Activated naive CD8-positive, alpha-beta T cell (primary cell): ENCODE data around the gene PLA2G2A.
"Not testable (repeated sequence)": the region's sequence is repeated elsewhere in the genome, so short reads cannot be mapped to it uniquely, and the experiment has no call there.

Experiments
- H3K27ac Mint-ChIP-seq: one replicate; pipeline ENCODE4 v1.8.0; 2021; ENCODE audit warnings: mixed read lengths
- H3K27me3 Mint-ChIP-seq: one replicate; pipeline ENCODE4 v1.8.0; 2021; ENCODE audit warnings: mixed read lengths
- H3K36me3 Mint-ChIP-seq: one replicate; pipeline ENCODE4 v1.8.0; 2021; ENCODE audit warnings: mixed read lengths
- H3K4me1 Mint-ChIP-seq: one replicate; pipeline ENCODE4 v1.8.0; 2021; ENCODE audit warnings: low read depth, mixed read lengths
- H3K4me3 Mint-ChIP-seq: one replicate; pipeline ENCODE4 v1.8.0; 2021; ENCODE audit warnings: mild to moderate bottlenecking, mixed read lengths
- H3K9me3 Mint-ChIP-seq: one replicate; pipeline ENCODE4 v1.8.0; 2021; ENCODE audit warnings: low read depth, mixed read lengths

The PLA2G2A gene

GRCh38 chr1:19979494-19979977 lies at the start of gene PLA2G2A:
Gene PLA2G2A, minus strand, starts transcription at chr1:19979618. Its CDS starts 845 bp downstream, at chr1:19978773.
- Mint-ChIP-seq H3K27ac (no peak within 1 kb of the TSS), H3K36me3 (no peaks in the 10 kb centered on the region), H3K4me3 (no peak within 1 kb of the TSS), H3K27me3 (peaks cover 8% of the 10 kb centered on the region), H3K9me3 (no peaks in the 10 kb centered on the region), H3K4me1 (no peaks in the 10 kb centered on the region)

- H3K27me3 Mint-ChIP-seq, result peaks cover 32% of the 10 kb centered on the region
- no peaks in the 10 kb centered on the region for H3K9me3 Mint-ChIP-seq
- no peak overlapping the region for H3K27ac Mint-ChIP-seq
- no peak overlapping the region for H3K4me3 Mint-ChIP-seq
- no peaks in the 10 kb centered on the region for H3K36me3 Mint-ChIP-seq
- H3K4me1 Mint-ChIP-seq, result no peaks in the 10 kb centered on the region
Measured at GRCh38 chr1:20028726-20029125, 49.3 kb upstream of the PLA2G2A start.

GRCh38 chr1:20028125-20028524 lies 48.7 kb upstream of the PLA2G2A start:
- Mint-ChIP-seq H3K36me3 (no peaks in the 10 kb centered on the region), H3K4me1 (no peaks in the 10 kb centered on the region), H3K9me3 (no peaks in the 10 kb centered on the region), H3K27me3 (peaks cover 32% of the 10 kb centered on the region), H3K4me3 (no peak overlapping the region), H3K27ac (no peak overlapping the region)

GRCh38 chr1:20017741-20018140 lies 38.3 kb upstream of the PLA2G2A start:
- H3K36me3 Mint-ChIP-seq, result peaks cover 6% of the 10 kb centered on the region
- peaks cover 21% of the 10 kb centered on the region for H3K9me3 Mint-ChIP-seq
- no peak overlapping the region for H3K4me3 Mint-ChIP-seq
- no peak overlapping the region for H3K27ac Mint-ChIP-seq
- H3K27me3 Mint-ChIP-seq, result peaks cover 2% of the 10 kb centered on the region
- no peaks in the 10 kb centered on the region for H3K4me1 Mint-ChIP-seq

GRCh38 chr1:20014153-20014552 lies 34.7 kb upstream of the PLA2G2A start:
- H3K36me3 Mint-ChIP-seq, result peaks cover 6% of the 10 kb centered on the region
- no peak overlapping the region for H3K4me3 Mint-ChIP-seq
- H3K9me3 Mint-ChIP-seq, result peaks cover 21% of the 10 kb centered on the region
- H3K27me3 Mint-ChIP-seq, result peaks cover 5% of the 10 kb centered on the region
- H3K4me1 Mint-ChIP-seq, result no peaks in the 10 kb centered on the region
- no peak overlapping the region for H3K27ac Mint-ChIP-seq

GRCh38 chr1:20010016-20010415 lies 30.6 kb upstream of the PLA2G2A start:
- no peak overlapping the region for H3K27ac Mint-ChIP-seq
- H3K36me3 Mint-ChIP-seq, result peaks cover 4% of the 10 kb centered on the region
- peaks cover 10% of the 10 kb centered on the region for H3K9me3 Mint-ChIP-seq
- H3K4me1 Mint-ChIP-seq, result no peaks in the 10 kb centered on the region
- H3K27me3 Mint-ChIP-seq, result peaks cover 17% of the 10 kb centered on the region
- H3K4me3 Mint-ChIP-seq, result no peak overlapping the region

GRCh38 chr1:20009212-20009611 lies 29.8 kb upstream of the PLA2G2A start:
- Mint-ChIP-seq H3K9me3 (peaks cover 7% of the 10 kb centered on the region), H3K27me3 (peaks cover 15% of the 10 kb centered on the region), H3K36me3 (peaks cover 4% of the 10 kb centered on the region), H3K4me3 (no peak overlapping the region), H3K4me1 (no peaks in the 10 kb centered on the region), H3K27ac (no peak overlapping the region)

- H3K9me3 Mint-ChIP-seq, result peaks cover 8% of the 10 kb centered on the region
- H3K4me1 Mint-ChIP-seq, result no peaks in the 10 kb centered on the region
- H3K4me3 Mint-ChIP-seq, result no peak overlapping the region
- H3K27ac Mint-ChIP-seq, result no peak overlapping the region
- H3K36me3 Mint-ChIP-seq, result peaks cover 4% of the 10 kb centered on the region
- H3K27me3 Mint-ChIP-seq, result peaks cover 19% of the 10 kb centered on the region
Measured at GRCh38 chr1:20008391-20008841, 29.0 kb upstream of the PLA2G2A start.

GRCh38 chr1:19998823-19999222 lies 19.4 kb upstream of the PLA2G2A start:
- H3K27ac Mint-ChIP-seq, H3K4me3 Mint-ChIP-seq, H3K36me3 Mint-ChIP-seq, H3K9me3 Mint-ChIP-seq, H3K4me1 Mint-ChIP-seq: not testable (repeated sequence)
- peaks cover 28% of the 10 kb centered on the region for H3K27me3 Mint-ChIP-seq

- H3K27ac Mint-ChIP-seq, result no peak overlapping the region
- no peaks in the 10 kb centered on the region for H3K9me3 Mint-ChIP-seq
- peaks cover 22% of the 10 kb centered on the region for H3K27me3 Mint-ChIP-seq
- no peaks in the 10 kb centered on the region for H3K4me1 Mint-ChIP-seq
- H3K4me3 Mint-ChIP-seq, result no peak overlapping the region
- H3K36me3 Mint-ChIP-seq, result no peaks in the 10 kb centered on the region
Measured at GRCh38 chr1:19990689-19991088, 11.3 kb upstream of the PLA2G2A start.

GRCh38 chr1:19990182-19990582 lies 10.8 kb upstream of the PLA2G2A start:
- H3K9me3 Mint-ChIP-seq, H3K4me1 Mint-ChIP-seq, H3K27ac Mint-ChIP-seq, H3K4me3 Mint-ChIP-seq, H3K36me3 Mint-ChIP-seq: not testable (repeated sequence)
- H3K27me3 Mint-ChIP-seq, result peaks cover 22% of the 10 kb centered on the region

GRCh38 chr1:19988267-19989006 lies 9.0 kb upstream of the PLA2G2A start:
- Mint-ChIP-seq H3K9me3 (no peaks in the 10 kb centered on the region), H3K36me3 (no peaks in the 10 kb centered on the region), H3K27ac (no peak overlapping the region), H3K4me3 (no peak overlapping the region), H3K4me1 (no peaks in the 10 kb centered on the region), H3K27me3 (peaks cover 16% of the 10 kb centered on the region)

GRCh38 chr1:19987719-19988118 lies 8.3 kb upstream of the PLA2G2A start:
- no peak overlapping the region for H3K27ac Mint-ChIP-seq
- no peak overlapping the region for H3K4me3 Mint-ChIP-seq
- no peaks in the 10 kb centered on the region for H3K36me3 Mint-ChIP-seq
- H3K27me3 Mint-ChIP-seq, result peaks cover 17% of the 10 kb centered on the region
- H3K9me3 Mint-ChIP-seq, result no peaks in the 10 kb centered on the region
- no peaks in the 10 kb centered on the region for H3K4me1 Mint-ChIP-seq

- H3K36me3 Mint-ChIP-seq, H3K27ac Mint-ChIP-seq, H3K4me1 Mint-ChIP-seq, H3K9me3 Mint-ChIP-seq, H3K4me3 Mint-ChIP-seq, H3K27me3 Mint-ChIP-seq: not testable (repeated sequence)
Measured at GRCh38 chr1:19984409-19985016, 5.1 kb upstream of the PLA2G2A start.

GRCh38 chr1:19981507-19982312 lies 2.3 kb upstream of the PLA2G2A start:
- Mint-ChIP-seq H3K4me1 (no peaks in the 10 kb centered on the region), H3K27ac (no peak overlapping the region), H3K36me3 (no peaks in the 10 kb centered on the region), H3K4me3 (no peak overlapping the region), H3K27me3 (peaks cover 7% of the 10 kb centered on the region), H3K9me3 (no peaks in the 10 kb centered on the region)
